AG09319 (cell line): Measurements from ENCODE around the gene TAF6.

ENCODE experiments used
- DNase-seq: peaks from one replicate; pipeline ENCODE4 v3.0.0-alpha.2; 2010; ENCODE audit warnings: low read depth; ENCODE audit errors: extremely low read depth
- TF ChIP-seq, protein P1 (sequence below): IDR thresholded peaks from 2 replicates; pipeline ENCODE4 v1.5.1; 2011; ENCODE audit warnings: low read depth, mild to moderate bottlenecking, inconsistent platforms, low read length, moderate library complexity

TAF6 gene

DNA sequence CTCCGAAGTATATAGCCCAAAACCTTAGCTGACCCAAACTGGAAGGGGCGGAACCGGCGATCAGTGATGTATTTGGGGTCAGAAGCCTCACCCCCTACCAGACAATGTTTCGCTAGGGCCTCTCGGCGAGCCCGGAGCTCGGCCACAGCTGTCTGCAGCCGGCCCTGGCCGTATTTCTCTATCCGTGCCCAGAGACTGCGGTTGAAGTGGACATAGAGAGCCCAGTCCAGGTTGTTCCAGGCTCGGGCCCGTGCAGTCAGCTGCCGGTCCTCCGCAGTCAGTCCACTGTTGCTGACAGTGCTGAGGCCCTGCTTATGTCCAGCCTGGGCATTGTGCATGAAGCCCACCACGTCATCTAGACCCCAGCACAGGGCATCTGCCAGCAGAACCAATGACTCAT is 40.9 kb upstream of the TAF6 start:
- TF ChIP-seq, protein P1, sequence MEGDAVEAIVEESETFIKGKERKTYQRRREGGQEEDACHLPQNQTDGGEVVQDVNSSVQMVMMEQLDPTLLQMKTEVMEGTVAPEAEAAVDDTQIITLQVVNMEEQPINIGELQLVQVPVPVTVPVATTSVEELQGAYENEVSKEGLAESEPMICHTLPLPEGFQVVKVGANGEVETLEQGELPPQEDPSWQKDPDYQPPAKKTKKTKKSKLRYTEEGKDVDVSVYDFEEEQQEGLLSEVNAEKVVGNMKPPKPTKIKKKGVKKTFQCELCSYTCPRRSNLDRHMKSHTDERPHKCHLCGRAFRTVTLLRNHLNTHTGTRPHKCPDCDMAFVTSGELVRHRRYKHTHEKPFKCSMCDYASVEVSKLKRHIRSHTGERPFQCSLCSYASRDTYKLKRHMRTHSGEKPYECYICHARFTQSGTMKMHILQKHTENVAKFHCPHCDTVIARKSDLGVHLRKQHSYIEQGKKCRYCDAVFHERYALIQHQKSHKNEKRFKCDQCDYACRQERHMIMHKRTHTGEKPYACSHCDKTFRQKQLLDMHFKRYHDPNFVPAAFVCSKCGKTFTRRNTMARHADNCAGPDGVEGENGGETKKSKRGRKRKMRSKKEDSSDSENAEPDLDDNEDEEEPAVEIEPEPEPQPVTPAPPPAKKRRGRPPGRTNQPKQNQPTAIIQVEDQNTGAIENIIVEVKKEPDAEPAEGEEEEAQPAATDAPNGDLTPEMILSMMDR: no peak
- no peak for DNase-seq

- no peak for DNase-seq
- TF ChIP-seq, protein P1: no peak
Observed at GRCh38 chr7:100159099-100159623, 40.0 kb upstream of the TAF6 start.

DNA sequence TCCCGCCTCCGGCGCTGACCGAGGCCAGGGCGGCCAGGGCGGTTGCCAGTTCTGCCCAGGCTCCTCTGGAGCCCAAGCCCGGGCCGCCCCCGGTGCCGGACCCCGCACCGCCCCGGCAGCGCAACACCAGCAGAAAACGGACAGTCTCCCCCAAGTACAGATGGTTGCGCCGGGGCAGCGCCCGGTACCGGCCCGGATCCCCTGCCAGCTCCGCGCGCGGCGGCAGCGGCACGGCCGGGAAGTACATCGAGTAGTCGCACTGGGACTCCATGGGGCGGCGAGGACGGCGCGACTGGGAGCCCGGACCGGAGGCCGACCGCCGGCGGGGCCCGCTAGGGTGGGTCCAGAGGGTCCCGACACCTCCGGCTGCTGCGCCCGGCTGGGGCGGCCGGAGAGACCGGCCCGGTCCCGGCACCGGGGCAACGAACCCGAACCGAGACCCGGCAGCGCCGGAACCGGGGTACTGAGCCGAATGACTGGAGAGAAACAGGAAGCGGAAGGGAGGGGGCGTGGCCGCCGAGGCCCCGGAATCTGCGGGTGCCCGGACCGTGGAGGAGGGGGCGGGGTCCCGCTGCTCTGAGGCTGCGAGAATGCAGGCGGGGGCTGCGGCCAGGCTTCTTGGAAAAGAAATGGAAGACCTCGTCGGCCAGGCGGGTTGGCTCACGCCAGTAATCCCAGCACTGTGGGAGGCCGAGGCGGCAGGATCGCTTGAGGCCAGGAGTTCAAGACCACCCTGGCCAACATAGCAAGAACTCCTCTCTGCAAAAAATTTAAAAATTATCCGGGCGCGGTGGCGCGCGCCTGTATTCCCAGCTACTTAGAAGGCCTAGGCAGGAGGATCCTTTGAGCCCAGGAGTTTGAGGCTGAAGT is 39.3 kb upstream of the TAF6 start, which contains the start of gene TRAPPC14:
TRAPPC14 (minus strand) TSS at position 495 of the 870 bp plus-strand sequence; CDS start at position 271, 224 bp downstream.
- DNase-seq: no peak
- TF ChIP-seq, protein P1: no peak

DNA sequence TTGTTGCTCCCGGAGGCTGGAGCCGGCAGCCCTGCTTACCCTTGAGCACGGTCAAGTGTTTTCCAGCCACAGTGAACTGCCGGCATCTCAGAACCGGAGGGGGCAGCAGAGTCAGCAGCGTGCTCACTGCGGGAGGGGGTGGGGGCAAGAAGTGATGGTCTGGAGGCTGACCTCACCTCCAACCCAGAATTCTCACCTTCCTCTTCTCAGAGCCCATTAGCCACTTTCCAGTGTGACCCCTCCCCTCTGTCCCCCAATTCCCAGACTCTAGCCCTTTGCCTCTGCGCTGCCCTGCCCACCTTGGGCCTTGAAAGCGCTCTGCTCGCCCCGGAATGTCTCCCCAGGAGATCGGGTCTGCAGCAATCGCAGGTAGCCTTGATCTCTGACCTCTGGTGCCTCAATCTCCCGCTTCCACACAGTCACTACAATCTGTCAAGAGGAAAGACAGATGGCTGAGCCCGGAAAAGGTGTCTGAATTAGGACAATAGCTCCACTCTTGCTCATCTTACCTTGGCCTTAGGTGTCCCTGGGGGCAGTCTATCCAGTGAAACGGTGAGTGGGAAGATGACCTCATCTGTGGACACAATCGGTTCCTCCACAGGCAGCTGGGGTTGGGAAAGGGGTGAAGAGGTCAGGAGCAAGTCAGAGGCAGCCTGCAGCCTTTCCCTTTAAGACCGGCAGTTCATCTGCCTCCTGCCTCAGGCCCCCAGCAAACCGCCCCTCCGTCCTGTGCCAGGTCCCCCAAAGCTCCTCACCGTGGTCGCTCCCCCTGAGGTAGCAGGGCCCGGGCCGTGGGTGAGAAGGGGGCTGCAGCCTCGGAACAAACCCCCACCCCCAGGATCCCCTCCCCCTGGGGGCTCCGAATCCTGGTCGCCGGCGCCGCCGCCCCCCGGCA is 38.4 kb upstream of the TAF6 start:
- TF ChIP-seq, protein P1: no peak; the same call in 1 of the 2 replicates

GRCh38 chr7:100157069-100157333 is 37.8 kb upstream of the TAF6 start:
- no peak for DNase-seq
- TF ChIP-seq, protein P1: no peak

More for the DNA sequence above, 38.4 kb upstream of the TAF6 start:
- DNase-seq: no peak

DNA sequence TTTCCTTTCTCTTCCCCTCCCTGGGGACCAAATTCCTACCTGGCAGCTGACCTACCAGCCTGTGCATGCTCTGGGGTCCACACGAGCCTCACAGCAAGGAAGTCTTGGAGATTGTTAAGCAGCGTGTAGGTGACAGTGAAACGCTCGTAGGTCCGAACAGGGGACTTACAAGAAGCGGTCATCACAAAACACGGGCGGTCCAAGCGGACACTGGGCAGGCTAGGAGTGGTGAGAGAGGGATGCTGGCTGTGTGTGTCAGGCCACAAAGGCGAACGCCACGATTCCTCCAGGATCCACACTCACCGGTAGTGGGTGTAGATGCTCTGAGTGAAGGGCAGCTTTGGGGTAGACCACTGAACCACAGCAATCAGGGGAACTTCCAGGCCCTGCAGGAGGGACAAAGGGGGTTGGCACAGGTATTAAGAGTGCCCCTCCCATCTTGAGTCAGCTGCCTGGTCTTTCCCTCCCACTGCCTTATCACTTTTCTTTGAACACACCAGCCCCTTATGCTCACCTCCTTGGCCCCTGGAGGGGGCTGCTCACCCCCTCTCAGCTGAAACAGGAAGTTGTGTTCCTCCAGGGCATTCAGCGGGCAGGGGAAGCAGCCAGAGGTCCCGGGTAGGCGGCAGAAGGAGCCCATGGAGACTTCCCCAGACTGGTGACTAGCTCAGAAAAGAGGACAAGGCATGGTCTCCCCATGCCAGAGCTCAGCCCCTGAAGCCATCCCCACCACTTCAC is 37.3 kb upstream of the TAF6 start:
- TF ChIP-seq, protein P1: no peak
- no peak for DNase-seq
